GM23248 (cell line): ENCODE results near the gene MMRN1. TPM values are rescaled to one million over a fixed set of nuclear protein-coding genes. Genes with fewer than 3 reads are reported as not detected.
A peak's percentile ranks its signal among the peaks of the same experiment; 100 is the strongest.

Experiments
- DNase-seq: peaks from one replicate; pipeline ENCODE4 v3.0.0-alpha.2; 2015
- H2AFZ ChIP-seq: fragments of 200-600 bp; sonication (generic); 2 replicates; pipeline ENCODE4 v1.6.1; 2016; ENCODE audit warnings: antibody characterized with exemption
- H3F3A ChIP-seq: fragments of 200-600 bp; sonication (generic); 2 replicates; pipeline ENCODE4 v1.6.1; 2016; ENCODE audit warnings: mild to moderate bottlenecking, antibody characterized with exemption, mixed run types; ENCODE audit not compliant: insufficient read depth
- H3K27ac ChIP-seq: fragments of 200-600 bp; sonication (generic); 2 replicates; pipeline ENCODE4 v1.5.1; 2016; ENCODE audit warnings: mild to moderate bottlenecking
- H3K27me3 ChIP-seq: fragments of 200-600 bp; sonication (generic); replicated peaks from 2 replicates; pipeline ENCODE4 v1.6.1; 2016; ENCODE audit warnings: mild to moderate bottlenecking; ENCODE audit not compliant: insufficient read depth
- H3K36me3 ChIP-seq: fragments of 200-600 bp; sonication (generic); 2 replicates; pipeline ENCODE4 v1.6.1; 2016; ENCODE audit warnings: low read depth, mild to moderate bottlenecking
- H3K4me1 ChIP-seq: fragments of 200-600 bp; sonication (generic); 2 replicates; pipeline ENCODE4 v1.6.1; 2016; ENCODE audit warnings: mild to moderate bottlenecking; ENCODE audit not compliant: insufficient read depth
- H3K4me2 ChIP-seq: fragments of 200-600 bp; sonication (generic); one replicate; pipeline ENCODE4 v1.6.1; 2016; ENCODE audit warnings: mild to moderate bottlenecking; ENCODE audit not compliant: unreplicated experiment
- H3K4me3 ChIP-seq: fragments of 200-600 bp; sonication (generic); 2 replicates; pipeline ENCODE4 v1.5.1; 2016; ENCODE audit warnings: mild to moderate bottlenecking
- H3K79me2 ChIP-seq: fragments of 200-600 bp; sonication (generic); 2 replicates; pipeline ENCODE4 v1.6.1; 2016; ENCODE audit warnings: mild to moderate bottlenecking; ENCODE audit not compliant: insufficient read depth
- H3K9ac ChIP-seq: fragments of 200-600 bp; sonication (generic); 2 replicates; pipeline ENCODE4 v1.6.1; 2016; ENCODE audit warnings: mild to moderate bottlenecking
- H3K9me2 ChIP-seq: fragments of 200-600 bp; sonication (generic); 2 replicates; pipeline ENCODE4 v1.6.1; 2016; ENCODE audit warnings: mixed run types, mild to moderate bottlenecking, moderate library complexity; ENCODE audit not compliant: insufficient read depth
- H3K9me3 ChIP-seq: fragments of 200-600 bp; sonication (generic); one replicate; pipeline ENCODE4 v1.6.1; 2017; ENCODE audit warnings: low read depth
- H4K20me1 ChIP-seq: fragments of 200-600 bp; sonication (generic); 2 replicates; pipeline ENCODE4 v1.6.0; 2016; ENCODE audit not compliant: insufficient read depth
- EZH2 ChIP-seq: fragments of 200-600 bp; sonication (generic); IDR thresholded peaks from 2 replicates; pipeline ENCODE4 v1.6.1; 2018; ENCODE audit warnings: antibody characterized with exemption, mild to moderate bottlenecking; ENCODE audit not compliant: insufficient read depth, poor library complexity, severe bottlenecking
- EZH2phosphoT487 ChIP-seq: fragments of 200-600 bp; sonication (generic); IDR thresholded peaks from 2 replicates; pipeline ENCODE4 v1.6.1; 2018; ENCODE audit warnings: antibody characterized with exemption, moderate library complexity, mild to moderate bottlenecking, low read depth; ENCODE audit not compliant: insufficient read depth
- WGBS, 2 experiments: methylation state at CpG; one replicate each; pipeline ENCODE4 v1.1.6; 2015 to 2017; ENCODE audit warnings: low lambda C conversion rate in 2 of 2, low coverage in 1 of 2; ENCODE audit errors: missing lambda C conversion rate in 2 of 2; 5-methylcytosine and 5-hydroxymethylcytosine counted together
- in situ Hi-C: fragments of 300-500 bp; cut with MboI; formaldehyde crosslinking; loops from 2 replicates; pipeline ENCODE4 v1.15.0; 2020
- polyA plus RNA-seq: library from polyadenylated mRNA; unstranded; fragments of >200 nt; fragmentation: Nextera tagmentation; extraction: Ambion mirVana; gene quantifications from 2 replicates; pipeline ENCODE4 v1.2.1, GENCODE V29; 2016
- total RNA-seq: library from RNA; depleted of rRNA; stranded (reverse); fragments of >200 nt; shearing (Covaris generic); gene quantifications from 2 replicates; pipeline ENCODE4 v1.2.3, GENCODE V29; 2014

The MMRN1 gene
- total and polyA plus RNA-seq, 2 experiments from 2014 or later = not detected

DNA sequence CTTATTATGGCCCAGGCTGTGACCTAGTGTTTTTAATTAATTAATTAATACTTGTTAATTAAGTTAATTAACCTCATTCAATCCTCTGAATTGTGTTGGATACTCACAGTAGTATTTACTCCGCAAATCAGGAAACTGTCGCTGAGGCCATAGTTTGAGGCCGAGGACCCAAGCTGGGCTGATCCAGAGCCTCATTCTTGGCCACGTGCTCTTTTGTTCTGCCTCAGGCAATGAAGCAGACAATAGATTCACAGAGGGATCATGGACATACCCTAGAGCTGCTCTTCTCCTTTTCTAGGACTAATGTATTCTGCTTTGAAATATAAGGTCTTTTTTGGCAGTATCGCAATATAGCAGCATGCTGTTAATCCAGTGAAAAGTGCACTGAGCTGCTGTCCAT, 33.7 kb upstream of the MMRN1 start:
- H3K9ac ChIP-seq = no peak overlapping the region
- H3K4me3 ChIP-seq = no peak overlapping the region
- H3K4me2 ChIP-seq = no peak overlapping the region
- H3K36me3 ChIP-seq = no peaks in the 10 kb centered on the region
- H3F3A ChIP-seq = no peaks in the 10 kb centered on the region
- H3K9me2 ChIP-seq = no peaks in the 10 kb centered on the region
- 0 out of 2 replicates have a peak, but pooled peaks cover 3% of the 10 kb centered on the region for H3K27me3 ChIP-seq
- WGBS, 2 experiments = 70 to 71% methylated on average over 5 of the region's 5 CpGs
- H2AFZ ChIP-seq = no peak overlapping the region
- in situ Hi-C loops = no loop called here
- H3K79me2 ChIP-seq = no peaks in the 10 kb centered on the region
- no peaks in the 10 kb centered on the region for H3K4me1 ChIP-seq
- no peak for TF ChIP-seq EZH2
- no peak for TF ChIP-seq EZH2phosphoT487
- no peak overlapping the region for H3K27ac ChIP-seq
- DNase-seq = no peak
- H4K20me1 ChIP-seq = no peaks in the 10 kb centered on the region
- no peaks in the 10 kb centered on the region for H3K9me3 ChIP-seq

DNA sequence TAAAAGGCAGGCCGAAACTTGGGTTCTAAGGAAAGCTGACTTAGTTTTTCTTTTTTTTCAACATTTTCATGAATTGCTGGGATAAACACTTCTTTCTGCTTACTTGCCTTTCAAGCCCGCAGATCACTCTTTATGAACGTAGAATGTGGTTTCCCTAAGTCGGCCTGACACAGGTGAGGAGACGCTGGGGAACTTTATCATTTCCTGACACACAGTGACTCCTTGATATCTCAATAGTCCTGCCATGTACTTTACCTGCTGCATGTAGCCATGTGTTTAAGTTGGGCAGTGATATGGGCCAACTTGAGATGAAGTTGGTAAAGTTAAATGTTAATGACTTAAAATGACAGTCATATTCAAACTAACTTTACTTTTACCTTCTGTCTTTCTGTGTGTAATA, 31.1 kb upstream of the MMRN1 start:
- no peaks in the 10 kb centered on the region for H3K4me1 ChIP-seq
- H2AFZ ChIP-seq = no peak overlapping the region
- no peaks in the 10 kb centered on the region for H3K9me2 ChIP-seq
- no peak overlapping the region for H3K4me2 ChIP-seq
- H3K4me3 ChIP-seq = no peak overlapping the region
- H3K27me3 ChIP-seq = 0 out of 2 replicates have a peak, but pooled peaks cover 3% of the 10 kb centered on the region
- H4K20me1 ChIP-seq = no peaks in the 10 kb centered on the region
- no peak for TF ChIP-seq EZH2
- TF ChIP-seq EZH2phosphoT487 = no peak
- H3K9me3 ChIP-seq = no peaks in the 10 kb centered on the region
- H3K27ac ChIP-seq = no peak overlapping the region
- H3F3A ChIP-seq = no peaks in the 10 kb centered on the region
- no peaks in the 10 kb centered on the region for H3K36me3 ChIP-seq
- DNase-seq = no peak
- WGBS, 2 experiments = 66 to 68% methylated on average over 5 of the region's 5 CpGs
- no peak overlapping the region for H3K9ac ChIP-seq
- H3K79me2 ChIP-seq = no peaks in the 10 kb centered on the region
- in situ Hi-C loops = no loop called here

DNA sequence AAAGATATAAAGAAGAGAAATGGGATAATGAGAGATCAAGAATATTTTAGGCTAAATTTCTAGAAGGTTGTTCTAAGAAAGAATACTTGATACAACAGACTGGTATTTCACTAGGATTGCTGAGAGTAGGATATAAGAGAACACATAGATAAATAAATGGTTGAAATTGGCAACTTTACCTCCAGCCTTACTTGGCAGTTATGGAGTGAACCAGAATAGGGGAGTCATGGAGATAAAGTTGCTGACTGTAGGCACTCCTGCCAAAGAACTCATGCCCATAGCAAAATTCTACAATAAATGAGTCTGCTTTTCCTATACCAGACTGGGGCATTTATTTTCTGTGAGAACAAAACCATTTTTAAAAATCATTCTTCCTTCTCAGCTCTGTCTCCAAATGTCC, 26.4 kb upstream of the MMRN1 start:
- in situ Hi-C loops = no loop called here
- Histone ChIP-seq H3K79me2 (no peaks in the 10 kb centered on the region), H3F3A (no peaks in the 10 kb centered on the region), H3K36me3 (no peaks in the 10 kb centered on the region), H3K27ac (no peak overlapping the region), H3K4me2 (no peak overlapping the region), H4K20me1 (no peaks in the 10 kb centered on the region), H3K27me3 (no peaks in the 10 kb centered on the region), H3K9me2 (no peaks in the 10 kb centered on the region), H3K4me3 (no peak overlapping the region), H3K9ac (no peak overlapping the region), H3K4me1 (no peaks in the 10 kb centered on the region), H3K9me3 (no peaks in the 10 kb centered on the region), H2AFZ (no peak overlapping the region)
- DNase-seq = no peak
- TF ChIP-seq EZH2 = no peak
- TF ChIP-seq EZH2phosphoT487 = no peak

DNA sequence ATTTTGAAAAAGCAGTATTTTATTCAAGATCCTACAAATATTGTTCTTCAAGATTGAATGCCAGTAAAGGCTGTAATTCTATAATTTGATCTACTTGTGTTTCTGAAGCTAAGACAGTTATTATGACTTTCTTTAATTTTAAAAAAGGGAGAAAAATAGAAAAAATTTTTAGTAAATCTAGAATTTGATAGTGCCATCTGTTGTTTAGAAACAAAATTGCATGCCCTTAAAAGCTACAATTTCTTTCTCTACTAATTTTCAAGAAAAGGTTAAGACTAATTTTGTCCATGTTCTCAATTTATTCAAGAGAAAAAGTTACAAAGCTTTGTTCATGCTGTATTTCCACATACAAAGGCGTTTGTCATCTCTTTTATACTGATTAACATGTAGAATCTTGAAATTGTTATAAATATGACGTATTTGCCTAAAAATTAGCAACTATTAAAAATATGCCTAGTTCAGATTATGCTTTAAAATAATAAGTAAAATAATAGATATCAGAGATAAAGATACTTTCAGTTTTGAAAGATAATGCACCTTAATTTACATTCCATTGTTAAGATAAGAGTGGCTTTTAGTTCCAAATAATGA, 25.6 kb upstream of the MMRN1 start:
- peak; percentile 34 for DNase-seq
- in situ Hi-C loops = no loop called here
- Histone ChIP-seq H4K20me1 (no peaks in the 10 kb centered on the region), H3K9me2 (no peaks in the 10 kb centered on the region), H3K27me3 (no peaks in the 10 kb centered on the region), H3K9ac (no peak overlapping the region), H3K4me3 (no peak overlapping the region), H3K4me2 (no peak overlapping the region), H3K79me2 (no peaks in the 10 kb centered on the region), H2AFZ (no peak overlapping the region), H3K27ac (no peak overlapping the region), H3K4me1 (no peaks in the 10 kb centered on the region), H3K36me3 (no peaks in the 10 kb centered on the region), H3K9me3 (no peaks in the 10 kb centered on the region), H3F3A (no peaks in the 10 kb centered on the region)
- 17 to 25% methylated on average over 2 of the region's 2 CpGs for WGBS, 2 experiments
- TF ChIP-seq EZH2 (no peak), EZH2phosphoT487 (no peak)

DNA sequence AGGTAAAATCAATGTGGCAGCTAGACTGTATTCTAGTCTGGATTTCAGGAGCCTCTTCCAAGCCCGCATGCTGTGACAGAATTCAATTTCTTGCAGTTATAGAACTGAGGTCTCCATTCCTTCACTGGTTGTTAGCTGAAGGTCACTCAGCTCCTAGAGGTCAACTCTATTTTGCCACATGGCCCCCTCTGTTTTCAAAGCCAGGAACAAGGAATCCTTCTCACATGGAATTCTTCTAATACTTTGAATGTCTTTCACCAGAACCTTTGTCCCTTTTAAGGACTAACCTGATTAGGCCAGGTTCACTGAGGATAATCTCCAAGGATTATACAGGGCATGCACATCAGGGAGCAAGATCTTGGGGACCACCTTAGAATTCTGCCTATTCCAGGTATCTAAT, 23.4 kb upstream of the MMRN1 start:
- H3F3A ChIP-seq = no peaks in the 10 kb centered on the region
- H3K9ac ChIP-seq = no peak overlapping the region
- no peak overlapping the region for H3K4me3 ChIP-seq
- no peaks in the 10 kb centered on the region for H3K36me3 ChIP-seq
- no peak for DNase-seq
- H3K27me3 ChIP-seq = 0 out of 2 replicates have a peak, but pooled peaks cover 7% of the 10 kb centered on the region
- H2AFZ ChIP-seq = no peak overlapping the region
- H3K4me2 ChIP-seq = no peak overlapping the region
- H4K20me1 ChIP-seq = no peaks in the 10 kb centered on the region
- no peaks in the 10 kb centered on the region for H3K4me1 ChIP-seq
- H3K27ac ChIP-seq = no peak overlapping the region
- WGBS, 2 experiments = 71% methylated on average over 1 of the region's 1 CpG
- no peaks in the 10 kb centered on the region for H3K79me2 ChIP-seq
- H3K9me2 ChIP-seq = no peaks in the 10 kb centered on the region
- TF ChIP-seq EZH2 (no peak), EZH2phosphoT487 (no peak)
- in situ Hi-C loops = no loop called here
- H3K9me3 ChIP-seq = no peaks in the 10 kb centered on the region
